Calu3 (cell line): Measurements from ENCODE around the gene WNK4. TPM values are rescaled to one million over a fixed set of nuclear protein-coding genes. Genes with fewer than 3 reads are reported as not detected.
"Not testable (repeated sequence)": the region's sequence is repeated elsewhere in the genome, so short reads cannot be mapped to it uniquely, and the experiment has no call there.

Experiments
- Bru-seq: library from RNA; stranded (reverse); fragments of 400-500 nt; gene quantifications from one replicate; lab custom pipeline; 2021; lab: Mats Ljungman, UMichigan
- BruChase-seq, 2 experiments: library from RNA; stranded (reverse); fragments of 400-500 nt; gene quantifications; one replicate each; lab custom pipeline; 2021; lab: Mats Ljungman, UMichigan
- BruUV-seq: library from RNA; stranded (reverse); fragments of 400-500 nt; replicated peaks from 2 replicates; lab custom pipeline; 2021; lab: Mats Ljungman, UMichigan
- CTCF ChIA-PET: fragments of 300-600 bp; sonication (Branson Sonifier 250); formaldehyde crosslinking; loops from one replicate; lab custom pipeline; 2022; ENCODE audit warnings: antibody characterized with exemption; lab: Charles Lee
- DNase-seq: peaks from one replicate; pipeline ENCODE4 v3.0.0; 2022
- H3K27ac Mint-ChIP-seq: one replicate; pipeline ENCODE4 v1.8.0; 2022; ENCODE audit warnings: mixed read lengths; ENCODE audit not compliant: unreplicated experiment
- H3K27me3 Mint-ChIP-seq: one replicate; pipeline ENCODE4 v1.8.0; 2022; ENCODE audit warnings: mixed read lengths; ENCODE audit not compliant: unreplicated experiment
- H3K36me3 Mint-ChIP-seq: one replicate; pipeline ENCODE4 v1.8.0; 2022; ENCODE audit warnings: mild to moderate bottlenecking, moderate library complexity, mixed read lengths; ENCODE audit not compliant: insufficient read depth, unreplicated experiment
- H3K4me1 Mint-ChIP-seq: one replicate; pipeline ENCODE4 v1.8.0; 2022; ENCODE audit warnings: mild to moderate bottlenecking, low read depth, mixed read lengths; ENCODE audit not compliant: unreplicated experiment
- H3K4me3 Mint-ChIP-seq: one replicate; pipeline ENCODE4 v1.8.0; 2022; ENCODE audit warnings: mild to moderate bottlenecking, low read depth, moderate library complexity, mixed read lengths; ENCODE audit not compliant: unreplicated experiment
- H3K9me3 Mint-ChIP-seq: one replicate; pipeline ENCODE4 v1.8.0; 2022; ENCODE audit warnings: low read depth, mixed read lengths; ENCODE audit not compliant: unreplicated experiment
- intact Hi-C: fragments of 100-400 bp; cut with micrococcal nuclease; formaldehyde crosslinking; loops from one replicate; pipeline ENCODE4 v1.10.0; 2022; ENCODE audit not compliant: unreplicated experiment
- long read RNA-seq: library from polyadenylated mRNA; stranded (forward); transcript quantifications from one replicate; pipeline ENCODE4 v2.0.0, GENCODE V29; 2022
- total RNA-seq: library from RNA; stranded (reverse); gene quantifications from 2 replicates; pipeline ENCODE4 v1.2.3, GENCODE V29; 2022
- TF ChIP-seq, protein P1 (sequence below): fragments of 200-600 bp; IDR thresholded peaks from one replicate; pipeline ENCODE4 v1.8.0; 2022; ENCODE audit warnings: antibody characterized with exemption; ENCODE audit not compliant: unreplicated experiment

Gene WNK4
- total RNA-seq (0.33 and 0.73 TPM in 2 replicates), Bru-seq, nascent RNA (percentile 20 among the genes with signal in this experiment), BruChase-seq, experiment 1, labeled RNA remaining after a 6-hour chase (percentile 47 among the genes with signal in this experiment), BruChase-seq, experiment 2, labeled RNA remaining after a 2-hour chase (percentile 36 among the genes with signal in this experiment)
- long read RNA-seq = 0 reads

DNA sequence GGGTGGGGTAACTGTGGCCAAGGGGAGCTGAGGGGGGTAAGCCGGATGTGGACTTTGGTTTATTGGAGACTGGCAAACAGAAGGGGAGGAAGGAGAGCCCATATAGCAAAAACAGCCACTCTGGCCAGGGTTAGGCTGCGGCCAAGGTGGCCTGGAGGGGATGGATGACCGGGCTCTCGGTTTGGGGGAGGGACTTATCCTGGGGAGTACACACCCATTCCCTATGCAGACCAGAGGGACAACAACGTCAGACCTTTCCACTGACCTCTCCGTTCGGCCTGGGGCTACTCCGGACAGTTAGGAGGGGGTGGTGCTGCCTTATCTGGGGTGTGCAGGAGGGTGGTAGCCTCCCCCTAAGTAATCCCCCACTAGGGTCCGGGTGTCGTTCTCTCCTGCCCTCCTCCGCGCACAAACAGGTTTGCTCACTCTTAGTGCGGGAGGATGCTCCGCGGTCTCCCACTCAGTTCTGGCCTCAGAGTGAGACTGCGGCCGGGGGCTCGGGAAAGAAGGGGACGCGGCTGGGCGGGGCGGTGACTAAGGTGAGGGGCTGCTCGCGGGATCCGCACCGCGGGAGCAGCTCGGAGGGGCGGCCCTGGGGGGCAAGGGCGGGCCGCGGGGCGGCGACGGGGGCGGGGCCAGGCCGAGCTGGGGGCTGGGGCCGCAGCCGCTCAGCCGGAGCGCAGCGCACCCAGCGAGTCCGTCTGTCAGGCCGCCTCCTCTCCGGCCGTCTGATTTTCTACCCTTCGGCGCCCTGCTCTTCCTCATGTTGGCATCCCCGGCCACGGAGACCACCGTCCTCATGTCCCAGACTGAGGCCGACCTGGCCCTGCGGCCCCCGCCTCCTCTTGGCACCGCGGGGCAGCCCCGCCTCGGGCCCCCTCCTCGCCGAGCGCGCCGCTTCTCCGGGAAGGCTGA is at the start of gene WNK4:
WNK4 (plus strand) TSS at position 675 of the 915 bp plus-strand sequence; CDS start at position 764, 89 bp downstream.
- no TSS peak for BruUV-seq
- TF ChIP-seq, protein P1, sequence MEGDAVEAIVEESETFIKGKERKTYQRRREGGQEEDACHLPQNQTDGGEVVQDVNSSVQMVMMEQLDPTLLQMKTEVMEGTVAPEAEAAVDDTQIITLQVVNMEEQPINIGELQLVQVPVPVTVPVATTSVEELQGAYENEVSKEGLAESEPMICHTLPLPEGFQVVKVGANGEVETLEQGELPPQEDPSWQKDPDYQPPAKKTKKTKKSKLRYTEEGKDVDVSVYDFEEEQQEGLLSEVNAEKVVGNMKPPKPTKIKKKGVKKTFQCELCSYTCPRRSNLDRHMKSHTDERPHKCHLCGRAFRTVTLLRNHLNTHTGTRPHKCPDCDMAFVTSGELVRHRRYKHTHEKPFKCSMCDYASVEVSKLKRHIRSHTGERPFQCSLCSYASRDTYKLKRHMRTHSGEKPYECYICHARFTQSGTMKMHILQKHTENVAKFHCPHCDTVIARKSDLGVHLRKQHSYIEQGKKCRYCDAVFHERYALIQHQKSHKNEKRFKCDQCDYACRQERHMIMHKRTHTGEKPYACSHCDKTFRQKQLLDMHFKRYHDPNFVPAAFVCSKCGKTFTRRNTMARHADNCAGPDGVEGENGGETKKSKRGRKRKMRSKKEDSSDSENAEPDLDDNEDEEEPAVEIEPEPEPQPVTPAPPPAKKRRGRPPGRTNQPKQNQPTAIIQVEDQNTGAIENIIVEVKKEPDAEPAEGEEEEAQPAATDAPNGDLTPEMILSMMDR = no peak
- Mint-ChIP-seq H3K36me3 (peaks cover 38% of the 10 kb centered on the region), H3K9me3 (no peaks in the 10 kb centered on the region), H3K27ac (peak within 1 kb of the TSS; percentile 45), H3K4me1 (peaks cover 9% of the 10 kb centered on the region), H3K27me3 (peaks cover 43% of the 10 kb centered on the region), H3K4me3 (peak within 1 kb of the TSS; percentile 57)
- peak; percentile 41 for DNase-seq
- CTCF ChIA-PET = interaction anchor here (1.2 to 1.6 kb wide), 2 partner anchors 10 to 17 kb away, joined by 3 to 6 read pairs; no protein-coding TSS in a partner anchor
- intact Hi-C loops = no loop called here

GRCh38 chr17:42740699-42741098 is 39.7 kb upstream of the WNK4 start:
- Mint-ChIP-seq H3K36me3 (peaks cover 21% of the 10 kb centered on the region), H3K27me3 (no peaks in the 10 kb centered on the region), H3K4me1 (peaks cover 9% of the 10 kb centered on the region), H3K4me3 (no peak overlapping the region), H3K9me3 (no peaks in the 10 kb centered on the region), H3K27ac (no peak overlapping the region)
- CTCF ChIA-PET = no interaction called here
- TF ChIP-seq, protein P1 = no peak
- no peak for DNase-seq
- no TSS peak for BruUV-seq
- intact Hi-C loops = no loop called here

DNA sequence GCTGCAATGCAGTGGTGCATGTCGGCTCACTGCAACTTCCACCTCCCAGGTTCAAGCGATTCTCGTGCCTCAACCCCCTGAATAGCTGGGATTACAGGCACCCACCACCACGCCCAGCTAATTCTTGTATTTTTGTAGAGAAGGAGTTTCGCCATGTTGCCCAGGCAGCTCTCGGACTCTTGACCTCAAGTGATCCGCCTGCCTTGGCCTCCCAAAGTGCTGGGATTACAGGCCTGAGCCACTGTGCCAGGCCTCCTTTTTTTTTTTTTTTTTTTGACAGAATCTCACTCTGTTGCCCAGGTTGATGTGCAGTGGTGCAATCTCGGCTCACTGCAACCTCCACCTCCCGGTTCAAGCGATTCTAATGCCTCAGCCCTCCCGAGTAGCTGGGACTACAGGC is 37.5 kb upstream of the WNK4 start:
- intact Hi-C loops, DNase-seq: not testable (repeated sequence)
- CTCF ChIA-PET = interaction anchor here (0.7 to 2.1 kb wide), 4 partner anchors 21 to 119 kb away, joined by 3 to 9 read pairs (median 6); no protein-coding TSS in a partner anchor

DNA sequence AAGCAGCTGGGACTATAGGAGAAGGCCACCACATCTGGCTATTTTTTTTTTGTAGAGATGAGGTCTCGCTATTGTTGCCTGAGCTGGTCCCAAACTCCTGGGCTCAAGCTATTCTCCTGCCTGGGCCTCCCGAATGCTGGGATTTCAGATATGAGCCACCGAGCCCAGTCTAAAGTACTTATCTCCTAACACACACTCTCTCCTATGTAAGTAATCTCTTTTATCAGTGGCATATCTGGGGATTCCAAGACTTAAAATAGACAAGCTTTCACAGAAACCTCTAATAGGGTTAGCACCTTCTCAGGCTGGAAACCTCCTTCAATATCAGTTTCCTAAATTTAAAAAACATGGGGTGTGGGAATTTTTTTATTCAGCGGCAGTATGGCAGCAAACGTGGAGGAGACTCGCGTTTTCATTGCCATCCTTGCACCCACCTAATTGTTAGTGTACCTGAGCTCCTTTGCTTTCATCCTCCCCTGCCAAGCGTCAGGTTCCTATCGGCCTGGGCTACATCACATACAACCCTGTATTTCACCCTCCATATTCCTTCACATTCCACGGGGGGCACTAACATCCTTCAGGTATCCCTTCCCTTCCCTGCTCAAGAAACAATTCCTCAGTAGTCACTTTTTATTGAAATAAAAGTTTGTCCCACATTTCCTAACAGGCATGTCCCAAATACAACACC is 36.7 kb upstream of the WNK4 start:
- peak overlapping the region; percentile 87 for H3K4me3 Mint-ChIP-seq
- peaks cover 9% of the 10 kb centered on the region for H3K4me1 Mint-ChIP-seq
- CTCF ChIA-PET = interaction anchor here (0.7 to 2.1 kb wide), 4 partner anchors 20 to 120 kb away, joined by 3 to 9 read pairs (median 6); no protein-coding TSS in a partner anchor
- TF ChIP-seq, protein P1 = no peak
- DNase-seq = peak; percentile 32
- no peaks in the 10 kb centered on the region for H3K9me3 Mint-ChIP-seq
- H3K27me3 Mint-ChIP-seq = peaks cover 19% of the 10 kb centered on the region
- BruUV-seq = TSS peak; percentile 44
- H3K36me3 Mint-ChIP-seq = peaks cover 21% of the 10 kb centered on the region
- peak overlapping the region; percentile 86 for H3K27ac Mint-ChIP-seq
- intact Hi-C loops = no loop called here

More for the DNA sequence above, 37.5 kb upstream of the WNK4 start:
- H3K27ac Mint-ChIP-seq, BruUV-seq, H3K4me1 Mint-ChIP-seq, H3K9me3 Mint-ChIP-seq, H3K4me3 Mint-ChIP-seq: not testable (repeated sequence)
- Mint-ChIP-seq H3K27me3 (peaks cover 11% of the 10 kb centered on the region), H3K36me3 (peaks cover 21% of the 10 kb centered on the region)
